ENCODE measurements around the gene CFD. TPM values are rescaled to one million over a fixed set of nuclear protein-coding genes. Genes with fewer than 3 reads are reported as not detected.
"Not testable (repeated sequence)": the region's sequence is repeated elsewhere in the genome, so short reads cannot be mapped to it uniquely, and the experiment has no call there.

CFD gene
- polyA plus RNA-seq, 1 experiment = 0.45 TPM

DNA sequence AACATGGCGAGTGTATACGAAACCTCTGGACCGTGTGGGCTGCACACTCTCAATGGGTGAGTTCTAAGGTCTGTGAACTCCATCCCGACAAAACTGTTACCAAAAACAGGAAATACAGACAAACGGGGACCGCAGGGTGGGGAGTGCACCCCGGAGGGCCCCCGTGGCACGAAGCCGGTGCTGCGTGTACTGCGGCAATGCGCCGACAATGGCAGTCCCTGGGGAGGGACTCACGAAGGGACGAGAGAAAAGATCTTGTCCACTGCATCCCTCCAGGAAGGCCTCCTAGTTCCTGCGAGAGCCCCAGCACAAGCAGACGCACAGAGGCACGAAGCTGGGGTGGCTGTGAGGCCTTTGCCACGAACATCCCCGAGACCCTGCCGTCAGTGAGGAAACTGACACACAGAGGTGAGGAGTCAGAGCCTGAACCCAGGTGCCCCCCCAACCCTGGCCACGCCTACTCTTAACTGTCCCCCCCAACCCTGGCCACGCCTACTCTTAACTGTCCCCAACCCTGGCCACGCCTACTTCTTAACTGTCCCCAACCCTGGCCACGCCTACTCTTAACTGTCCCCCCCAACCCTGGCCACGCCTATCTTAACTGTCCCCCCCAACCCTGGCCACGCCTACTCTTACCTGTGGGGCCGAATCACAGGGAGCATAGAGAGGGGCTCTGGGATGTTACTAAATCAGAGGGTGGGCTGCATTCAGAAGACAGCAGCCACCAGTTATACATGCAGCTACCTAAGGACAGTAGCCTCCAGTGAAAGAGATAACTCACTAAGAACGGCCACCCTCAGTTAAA, 29.3 kb downstream of the CFD start:
- POLR2A ChIA-PET = no interaction called here

GRCh38 chr19:889662-890295, 30.3 kb downstream of the CFD start:
- Histone ChIP-seq H3K4me3 (ENCODE audit: low read depth, low read length) (no peak overlapping the region), H3K27ac (ENCODE audit: low read depth, low read length) (no peak overlapping the region), H3K27me3 (ENCODE audit: control insufficient read depth, insufficient read depth, low read length) (no peaks in the 10 kb centered on the region), H3K9me3 (ENCODE audit: control insufficient read depth, insufficient read depth, low read length) (no peaks in the 10 kb centered on the region; the same call in 1 of the 2 replicates)
- TF ChIP-seq, protein P1, sequence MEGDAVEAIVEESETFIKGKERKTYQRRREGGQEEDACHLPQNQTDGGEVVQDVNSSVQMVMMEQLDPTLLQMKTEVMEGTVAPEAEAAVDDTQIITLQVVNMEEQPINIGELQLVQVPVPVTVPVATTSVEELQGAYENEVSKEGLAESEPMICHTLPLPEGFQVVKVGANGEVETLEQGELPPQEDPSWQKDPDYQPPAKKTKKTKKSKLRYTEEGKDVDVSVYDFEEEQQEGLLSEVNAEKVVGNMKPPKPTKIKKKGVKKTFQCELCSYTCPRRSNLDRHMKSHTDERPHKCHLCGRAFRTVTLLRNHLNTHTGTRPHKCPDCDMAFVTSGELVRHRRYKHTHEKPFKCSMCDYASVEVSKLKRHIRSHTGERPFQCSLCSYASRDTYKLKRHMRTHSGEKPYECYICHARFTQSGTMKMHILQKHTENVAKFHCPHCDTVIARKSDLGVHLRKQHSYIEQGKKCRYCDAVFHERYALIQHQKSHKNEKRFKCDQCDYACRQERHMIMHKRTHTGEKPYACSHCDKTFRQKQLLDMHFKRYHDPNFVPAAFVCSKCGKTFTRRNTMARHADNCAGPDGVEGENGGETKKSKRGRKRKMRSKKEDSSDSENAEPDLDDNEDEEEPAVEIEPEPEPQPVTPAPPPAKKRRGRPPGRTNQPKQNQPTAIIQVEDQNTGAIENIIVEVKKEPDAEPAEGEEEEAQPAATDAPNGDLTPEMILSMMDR (IDR thresholded peaks at IDR 0.05; ENCODE audit: low read depth, low read length) = no peak
- DNase-seq (ENCODE audit: low read depth, low spot score) = no peak
- ChIA-PET CTCF (no interaction called here), POLR2A (interaction anchor here (0.6 kb wide), 1 partner anchor 11 kb away, joined by 3 read pairs; no protein-coding TSS in a partner anchor)

More for the DNA sequence above, 29.3 kb downstream of the CFD start:
- H3K9me3 ChIP-seq (ENCODE audit: control insufficient read depth, insufficient read depth, low read length) = no peaks in the 10 kb centered on the region; the same call in 1 of the 2 replicates
- H3K27me3 ChIP-seq (ENCODE audit: control insufficient read depth, insufficient read depth, low read length) = no peaks in the 10 kb centered on the region
- H3K27ac ChIP-seq (ENCODE audit: low read depth, low read length) = no peak overlapping the region
- CTCF ChIA-PET = no interaction called here
- H3K4me3 ChIP-seq (ENCODE audit: low read depth, low read length) = no peak overlapping the region
- DNase-seq (ENCODE audit: low read depth, low spot score) = no peak
- TF ChIP-seq, protein P1 (IDR thresholded peaks at IDR 0.05; ENCODE audit: low read depth, low read length) = no peak

DNA sequence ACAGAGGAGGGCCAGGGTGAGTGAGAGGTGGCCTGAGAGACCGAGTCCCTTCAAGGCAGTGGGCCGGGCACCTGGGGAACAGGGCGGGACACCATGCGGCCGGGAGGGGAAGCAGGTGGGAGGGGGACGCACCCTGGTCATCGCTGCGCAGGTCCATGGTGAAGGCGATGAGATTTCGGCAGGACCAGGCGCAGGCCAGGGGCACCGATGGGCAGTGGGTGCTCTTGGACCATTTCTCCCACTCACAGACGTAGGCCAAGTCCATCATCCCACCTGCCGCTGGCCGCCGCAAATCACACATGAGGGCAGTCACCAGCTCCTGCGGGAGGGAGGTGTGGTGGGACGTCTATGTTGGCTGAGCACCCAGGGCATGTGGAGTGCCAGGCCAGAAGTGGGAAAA, 31.4 kb downstream of the CFD start:
- Histone ChIP-seq H3K27ac (ENCODE audit: low read depth, low read length) (no peak overlapping the region), H3K9me3 (ENCODE audit: control insufficient read depth, insufficient read depth, low read length) (no peaks in the 10 kb centered on the region; the same call in 1 of the 2 replicates), H3K27me3 (ENCODE audit: control insufficient read depth, insufficient read depth, low read length) (no peaks in the 10 kb centered on the region), H3K4me3 (ENCODE audit: low read depth, low read length) (no peak overlapping the region)
- TF ChIP-seq, protein P1 (IDR thresholded peaks at IDR 0.05; ENCODE audit: low read depth, low read length) = no peak
- DNase-seq (ENCODE audit: low read depth, low spot score) = no peak
- POLR2A ChIA-PET = no interaction called here
- CTCF ChIA-PET = no interaction called here

GRCh38 chr19:891421-892200, 32.1 kb downstream of the CFD start:
- H3K27ac ChIP-seq (ENCODE audit: low read depth, low read length); H3K9me3 ChIP-seq (ENCODE audit: control insufficient read depth, insufficient read depth, low read length); DNase-seq (ENCODE audit: low read depth, low spot score); CTCF ChIA-PET; H3K27me3 ChIP-seq (ENCODE audit: control insufficient read depth, insufficient read depth, low read length): not testable (repeated sequence)
- H3K4me3 ChIP-seq (ENCODE audit: low read depth, low read length) = peak overlapping the region; percentile 82
- POLR2A ChIA-PET = interaction anchor here (0.7 to 1.0 kb wide), 2 partner anchors 11 to 114 kb away, joined by 4 to 5 read pairs; no protein-coding TSS in a partner anchor

GRCh38 chr19:892243-892893, 32.9 kb downstream of the CFD start:
- DNase-seq (ENCODE audit: low read depth, low spot score) = no peak
- no peaks in the 10 kb centered on the region; the same call in 1 of the 2 replicates for H3K9me3 ChIP-seq (ENCODE audit: control insufficient read depth, insufficient read depth, low read length)
- H3K27ac ChIP-seq (ENCODE audit: low read depth, low read length) = peak overlapping the region; percentile 39
- TF ChIP-seq, protein P1 (IDR thresholded peaks at IDR 0.05; ENCODE audit: low read depth, low read length) = no peak
- ChIA-PET CTCF (no interaction called here), POLR2A (interaction anchor here (0.6 to 1.2 kb wide), 6 partner anchors 11 to 135 kb away, joined by 3 to 5 read pairs (median 3); no protein-coding TSS in a partner anchor)
- no peaks in the 10 kb centered on the region for H3K27me3 ChIP-seq (ENCODE audit: control insufficient read depth, insufficient read depth, low read length)
- peak overlapping the region; percentile 82 for H3K4me3 ChIP-seq (ENCODE audit: low read depth, low read length)

All from AG04450 (cell line).